A549 treated with DMSO at 1 μM for 4 hours (cell line): ENCODE data around the gene HOXB2. TPM values are rescaled to one million over a fixed set of nuclear protein-coding genes. Genes with fewer than 3 reads are reported as not detected.

Experiments
- total RNA-seq: library from RNA; stranded (reverse); fragments of 200-300 nt; extraction: Qiagen RNA extraction; gene quantifications from 5 replicates; pipeline ENCODE4 v1.2.3, GENCODE V29; 2022; ENCODE audit warnings: low read depth

Gene HOXB2
- total RNA-seq: 0.43 to 0.74 TPM (median 0.70 TPM) in 5 replicates

DNA sequence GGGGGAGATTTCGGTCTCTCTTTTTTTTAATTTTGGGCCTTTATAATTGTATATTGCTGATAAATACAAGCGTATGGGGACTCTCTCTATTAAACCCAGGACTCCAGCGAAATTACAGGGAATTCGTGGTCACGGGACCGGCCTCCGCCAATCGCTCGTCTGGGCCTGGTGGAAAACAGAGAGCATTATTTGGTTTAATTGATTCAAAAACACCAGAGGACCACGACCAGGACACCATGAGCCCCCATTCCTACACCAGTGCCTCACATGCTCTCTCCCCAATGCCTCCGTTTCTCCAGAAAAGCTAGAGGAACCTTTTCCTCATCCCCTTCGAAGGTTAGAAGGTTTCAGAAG, at the start of gene HOXB2:
TSS of gene HOXB2 (minus strand) at position 88 of the 354 bp plus-strand sequence. CDS start 198 bp downstream, outside the sequence.

DNA sequence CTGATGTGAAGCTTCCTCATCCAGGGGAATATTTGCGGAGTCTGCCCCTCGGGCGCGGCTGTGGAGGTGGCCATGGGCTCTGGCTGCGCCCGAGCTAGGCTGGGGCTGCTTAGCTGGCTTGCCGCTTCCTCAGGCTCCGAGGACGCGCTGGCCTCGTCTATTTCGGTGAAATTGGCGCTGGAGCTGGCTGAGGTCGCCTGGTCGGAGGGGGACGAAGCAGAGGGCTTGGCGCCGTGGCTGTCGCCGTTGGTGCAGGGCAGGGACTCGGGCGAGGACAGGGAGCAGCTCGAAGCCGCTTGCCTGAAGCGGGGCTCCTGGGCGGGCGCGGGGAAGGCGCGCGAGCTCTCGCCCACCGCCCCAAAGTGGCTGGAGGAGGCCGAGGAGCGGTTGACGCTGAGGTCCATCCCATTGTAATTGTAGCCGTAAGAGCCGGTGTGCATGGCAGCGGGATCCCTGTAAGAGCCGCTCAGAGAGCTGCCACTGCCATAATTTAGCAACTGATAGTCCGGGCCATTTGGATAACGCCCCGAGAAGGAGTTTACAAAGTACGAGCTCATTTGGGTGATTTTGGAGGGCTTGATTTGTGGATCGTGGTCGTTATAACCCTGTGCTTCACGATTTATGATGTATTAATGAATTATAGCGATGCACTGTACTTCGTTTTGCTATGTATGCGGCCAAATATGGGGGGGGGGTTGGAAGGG, 48.4 kb upstream of the HOXB2 start, which contains the start of gene HOXB5:
TSS of gene HOXB5 (minus strand) at position 654 of the 704 bp plus-strand sequence. CDS start at position 557, 97 bp downstream.

DNA sequence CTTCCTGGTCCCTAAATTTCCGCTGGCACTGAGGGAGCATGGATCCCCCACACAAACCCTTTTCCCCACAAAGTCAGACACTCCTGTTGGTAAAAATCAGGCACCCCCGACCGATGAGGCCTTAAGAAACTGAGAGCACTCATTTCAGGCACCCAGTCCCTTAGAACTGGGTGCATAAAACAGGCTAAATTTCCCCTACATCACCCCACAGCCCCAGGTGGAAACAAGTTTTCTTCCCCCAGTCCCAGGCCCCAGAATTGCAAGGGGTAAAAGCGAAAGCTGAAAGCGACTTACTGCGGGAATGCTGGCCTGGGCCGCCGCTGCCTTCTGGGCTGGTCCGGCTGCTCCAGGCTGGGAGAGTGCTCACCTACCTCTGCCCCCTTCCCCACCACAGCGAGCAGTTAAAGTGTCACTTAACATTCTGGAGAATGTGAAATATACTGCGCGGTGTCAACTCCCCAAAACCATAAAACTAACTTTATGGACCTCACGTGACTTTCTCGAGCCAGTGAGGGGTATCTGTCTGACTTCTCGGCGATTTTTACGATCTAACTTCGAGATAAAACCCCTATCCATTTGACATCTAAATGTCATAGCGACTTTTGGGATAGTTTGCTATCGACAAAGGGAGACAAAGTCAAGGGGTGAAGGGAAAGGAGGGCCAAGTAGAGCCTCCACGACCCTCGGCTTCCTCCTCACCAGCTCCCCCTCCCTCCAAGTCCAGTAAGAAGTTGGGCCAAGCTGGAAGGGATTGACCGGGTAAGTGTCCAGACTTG, 45.1 kb upstream of the HOXB2 start, which contains the start of gene HOXB3:
TSS of gene HOXB3 (minus strand) at position 411 of the 776 bp plus-strand sequence. CDS start 37,767 bp downstream, outside the sequence.

DNA sequence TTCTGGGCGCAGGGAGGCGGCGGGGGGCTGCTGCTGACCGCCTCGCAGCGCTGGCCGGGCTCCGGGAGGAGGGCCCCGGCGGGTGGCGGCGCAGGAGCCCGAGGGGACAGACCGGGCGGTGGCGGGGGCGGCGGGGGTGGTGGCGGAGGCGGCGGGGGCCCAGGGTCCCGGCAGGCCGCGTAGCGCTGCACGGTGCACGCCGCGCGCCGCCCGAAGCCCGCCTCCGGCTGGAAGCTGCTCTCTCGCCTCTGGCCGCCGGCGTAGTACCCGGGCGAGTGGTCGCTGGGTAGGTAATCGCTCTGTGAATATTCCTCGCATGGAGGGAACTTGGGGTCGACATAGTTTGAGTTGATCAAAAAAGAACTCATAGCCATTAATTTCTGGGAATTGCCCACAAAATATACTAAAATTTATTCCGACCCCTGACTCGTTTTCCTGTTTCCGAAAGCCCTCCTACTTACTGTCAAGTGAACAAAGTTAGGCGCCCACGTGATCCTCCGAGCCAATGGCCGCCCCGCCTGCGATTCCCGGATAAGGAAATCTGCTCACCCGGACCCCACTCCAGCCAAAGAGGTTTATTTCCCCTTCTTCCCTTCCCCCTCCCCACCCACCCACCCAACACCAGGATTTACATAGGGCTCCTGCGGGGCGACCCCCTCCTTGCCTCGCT, 33.2 kb upstream of the HOXB2 start, which contains the start of gene HOXB4:
TSS of gene HOXB4 (minus strand) at position 405 of the 670 bp plus-strand sequence. CDS start at position 374, 31 bp downstream.

DNA sequence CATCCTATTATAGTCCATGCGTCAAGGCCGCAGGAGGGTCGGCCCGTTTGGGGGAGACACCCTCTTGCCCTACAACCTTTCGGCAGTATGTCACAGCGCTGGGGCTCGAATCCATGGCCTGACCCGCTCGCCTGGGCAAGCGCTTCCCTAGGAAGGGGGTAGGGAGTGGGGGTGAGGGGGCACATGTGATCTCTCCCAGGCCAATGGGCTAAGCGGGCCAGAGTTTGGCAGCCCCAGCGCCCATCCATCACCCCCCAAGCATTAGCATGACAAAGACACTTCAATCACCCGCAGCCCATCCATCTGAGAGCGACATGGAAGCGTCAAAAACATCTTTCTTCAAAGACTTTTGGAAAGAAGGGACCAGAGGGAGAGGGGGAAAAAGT, 14.0 kb downstream of the HOXB2 start, which contains the start of gene HOXB1:
TSS of gene HOXB1 (minus strand) at position 125 of the 386 bp plus-strand sequence. CDS start at position 18, 107 bp downstream.

Other genes with a start within 250 kb of the HOXB2 start
- 0.08 to 0.14 TPM in 2 of 5 replicates, not detected in the others for gene SKAP1, start 114.9 kb downstream of the HOXB2 start, total RNA-seq
- gene HOXB1, start 14.1 kb downstream of the HOXB2 start, total RNA-seq: not detected in 5 replicates
- gene HOXB4, start 33.2 kb upstream of the HOXB2 start, total RNA-seq: 0.08 to 0.18 TPM (median 0.16 TPM) in 5 replicates
- 4.6 to 5.8 TPM (median 5.5 TPM) in 5 replicates for gene HOXB3, start 45.1 kb upstream of the HOXB2 start, total RNA-seq
- 1.2 to 3.3 TPM (median 2.4 TPM) in 5 replicates for gene HOXB5, start 48.7 kb upstream of the HOXB2 start, total RNA-seq
- gene HOXB6, start 59.9 kb upstream of the HOXB2 start, total RNA-seq: 4.7 to 7.8 TPM (median 7.0 TPM) in 5 replicates
- 27.0 to 35.8 TPM (median 31.6 TPM) in 5 replicates for gene HOXB7, start 65.9 kb upstream of the HOXB2 start, total RNA-seq
- gene HOXB8, start 70.2 kb upstream of the HOXB2 start, total RNA-seq: 6.1 to 9.0 TPM (median 7.9 TPM) in 5 replicates
- 8.1 to 10.1 TPM (median 8.4 TPM) in 5 replicates for gene HOXB9, start 81.2 kb upstream of the HOXB2 start, total RNA-seq
- not detected in 5 replicates for gene PRAC1, start 177.4 kb upstream of the HOXB2 start, total RNA-seq
- not detected in 5 replicates for gene PRAC2, start 178.1 kb upstream of the HOXB2 start, total RNA-seq
- gene HOXB13, start 183.6 kb upstream of the HOXB2 start, total RNA-seq: 1.7 to 2.7 TPM (median 2.3 TPM) in 5 replicates